CD4-positive, alpha-beta T cell treated with Interleukin-21 for 1 hour (primary cell): ENCODE results near the gene CCDC142.

Experiments
- DNase-seq: peaks from one replicate; pipeline ENCODE4 v3.0.0-alpha.2; 2020

CCDC142 gene, protein sequence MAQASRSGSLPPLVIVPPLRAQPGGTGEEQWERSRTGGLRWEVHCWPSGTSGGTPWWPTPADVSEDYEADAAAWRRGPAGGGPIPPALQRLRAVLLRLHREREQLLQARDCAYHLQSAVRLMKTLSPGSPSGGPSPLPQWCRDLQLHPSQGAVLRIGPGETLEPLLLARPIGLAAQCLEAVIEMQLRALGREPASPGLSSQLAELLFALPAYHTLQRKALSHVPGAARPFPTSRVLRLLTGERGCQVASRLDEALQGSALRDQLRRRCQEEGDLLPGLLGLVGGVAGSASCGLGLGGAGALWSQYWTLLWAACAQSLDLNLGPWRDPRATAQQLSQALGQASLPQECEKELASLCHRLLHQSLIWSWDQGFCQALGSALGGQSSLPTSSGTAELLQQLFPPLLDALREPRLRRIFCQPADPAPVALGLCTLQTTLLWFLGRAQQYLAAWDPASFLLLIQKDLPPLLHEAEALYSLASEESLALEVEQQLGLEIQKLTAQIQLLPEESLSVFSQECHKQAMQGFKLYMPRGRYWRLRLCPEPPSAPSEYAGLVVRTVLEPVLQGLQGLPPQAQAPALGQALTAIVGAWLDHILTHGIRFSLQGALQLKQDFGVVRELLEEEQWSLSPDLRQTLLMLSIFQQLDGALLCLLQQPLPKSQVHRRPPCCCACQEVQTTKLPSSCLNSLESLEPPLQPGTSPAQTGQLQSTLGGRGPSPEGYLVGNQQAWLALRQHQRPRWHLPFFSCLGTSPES

DNA sequence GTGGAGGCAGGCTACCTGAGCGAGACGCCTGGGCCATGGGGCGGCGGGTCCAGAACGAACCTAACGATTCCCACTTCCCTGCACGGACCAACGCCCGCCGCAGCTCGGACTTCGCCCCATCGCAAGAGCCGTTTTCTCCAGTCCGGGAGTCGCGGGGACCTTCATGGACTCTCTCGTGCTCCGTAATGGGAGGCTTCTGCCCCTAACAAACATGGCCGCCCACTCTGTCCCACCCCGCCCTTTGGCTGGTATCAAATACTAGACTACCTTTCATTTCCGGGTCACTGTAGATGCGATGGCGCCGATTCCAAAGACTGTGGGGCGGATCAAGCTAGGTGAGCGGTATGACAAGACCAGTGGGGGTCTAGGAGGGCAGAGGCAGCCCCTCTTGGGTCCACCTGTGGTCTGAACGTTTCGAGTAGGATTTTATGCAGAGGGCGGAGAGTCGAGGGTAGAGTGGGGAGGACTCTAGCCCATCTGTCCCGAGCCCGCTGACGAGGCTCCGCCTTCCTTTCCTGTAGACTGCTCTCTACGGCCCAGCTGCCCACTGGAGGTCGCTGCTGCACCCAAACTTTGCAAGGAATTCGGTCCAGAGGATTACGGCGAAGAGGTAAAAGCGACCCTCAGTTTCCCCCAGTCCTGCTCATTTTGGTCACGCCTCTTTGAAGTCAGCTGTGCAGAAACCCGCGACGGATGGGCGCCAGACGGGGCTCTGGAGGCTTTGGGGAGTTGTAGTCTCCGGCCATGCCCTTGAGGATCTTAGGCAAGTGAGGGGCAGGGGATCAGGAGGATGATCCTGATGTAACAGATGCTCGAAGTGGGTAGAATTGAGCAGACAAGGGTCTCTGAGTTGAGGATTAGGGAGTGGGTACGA is at the start of gene CCDC142, which contains the start of gene TTC31:
CCDC142 (minus strand) TSS at position 198 of the 874 bp plus-strand sequence; CDS start at position 37, 161 bp downstream.
TTC31 (plus strand) TSS at position 281 of the 874 bp plus-strand sequence; CDS start at position 296, 15 bp downstream.
- DNase-seq, result peak; percentile 95

DNA sequence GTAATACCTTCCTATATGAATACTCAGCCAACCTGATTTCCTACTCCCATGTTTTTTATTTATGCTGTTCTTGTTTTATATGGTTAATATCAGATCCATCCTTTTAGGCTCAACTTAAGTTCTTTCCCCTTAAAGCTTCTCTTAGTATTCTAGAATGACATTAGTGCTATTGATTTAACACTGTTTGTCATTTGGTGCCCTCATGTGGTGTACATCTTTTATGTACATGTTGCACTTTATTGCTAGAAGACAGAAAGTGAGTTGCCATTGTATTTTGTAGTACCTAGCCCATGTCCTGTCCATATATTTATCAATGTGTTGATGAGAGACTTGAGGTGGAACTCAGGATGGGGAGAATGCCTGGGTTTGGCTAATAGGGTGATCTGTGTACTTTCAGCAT is 49.4 kb upstream of the CCDC142 start:
- DNase-seq, result peak; percentile 67

DNA sequence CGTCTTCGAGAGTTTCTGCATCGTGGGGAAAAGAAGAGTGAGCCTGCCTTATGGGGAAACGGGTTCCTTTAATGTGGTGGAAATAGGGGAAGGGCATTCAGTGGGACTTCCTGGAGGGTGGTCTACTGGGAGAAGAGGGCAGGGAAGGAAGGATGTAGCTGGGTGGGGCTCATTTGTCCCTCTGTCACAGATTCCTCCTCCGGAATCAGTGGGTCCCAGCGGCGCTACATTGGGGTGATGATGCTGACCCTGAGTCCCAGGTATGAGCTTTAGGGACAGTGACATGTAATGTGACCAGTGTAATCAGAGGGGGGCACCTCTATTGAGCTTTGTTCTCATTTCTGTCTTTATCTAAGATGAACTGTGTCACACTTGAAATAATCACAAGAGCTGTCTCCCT is 48.9 kb upstream of the CCDC142 start:
- no peak for DNase-seq

DNA sequence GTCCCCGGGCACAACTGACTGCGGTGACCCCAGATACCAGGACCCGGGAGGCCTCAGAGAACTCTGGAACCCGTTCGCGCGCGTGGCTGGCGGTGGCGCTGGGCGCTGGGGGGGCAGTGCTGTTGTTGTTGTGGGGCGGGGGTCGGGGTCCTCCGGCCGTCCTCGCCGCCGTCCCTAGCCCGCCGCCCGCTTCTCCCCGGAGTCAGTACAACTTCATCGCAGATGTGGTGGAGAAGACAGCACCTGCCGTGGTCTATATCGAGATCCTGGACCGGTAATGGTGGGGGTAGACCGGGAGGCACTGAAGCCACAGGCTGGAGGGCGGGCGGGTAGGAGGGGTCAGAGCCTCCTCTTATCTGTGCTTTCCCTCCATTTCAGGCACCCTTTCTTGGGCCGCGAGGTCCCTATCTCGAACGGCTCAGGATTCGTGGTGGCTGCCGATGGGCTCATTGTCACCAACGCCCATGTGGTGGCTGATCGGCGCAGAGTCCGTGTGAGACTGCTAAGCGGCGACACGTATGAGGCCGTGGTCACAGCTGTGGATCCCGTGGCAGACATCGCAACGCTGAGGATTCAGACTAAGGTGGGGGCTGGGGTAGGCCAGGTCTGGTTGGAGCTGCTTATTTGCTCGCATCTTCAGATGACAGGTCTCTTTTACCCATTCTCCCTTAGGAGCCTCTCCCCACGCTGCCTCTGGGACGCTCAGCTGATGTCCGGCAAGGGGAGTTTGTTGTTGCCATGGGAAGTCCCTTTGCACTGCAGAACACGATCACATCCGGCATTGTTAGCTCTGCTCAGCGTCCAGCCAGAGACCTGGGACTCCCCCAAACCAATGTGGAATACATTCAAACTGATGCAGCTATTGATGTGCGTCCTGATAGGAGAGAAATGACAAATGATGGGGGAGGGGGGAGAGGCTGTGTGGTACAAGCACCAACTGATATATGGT is 47.7 kb upstream of the CCDC142 start:
- peak; percentile 68 for DNase-seq

DNA sequence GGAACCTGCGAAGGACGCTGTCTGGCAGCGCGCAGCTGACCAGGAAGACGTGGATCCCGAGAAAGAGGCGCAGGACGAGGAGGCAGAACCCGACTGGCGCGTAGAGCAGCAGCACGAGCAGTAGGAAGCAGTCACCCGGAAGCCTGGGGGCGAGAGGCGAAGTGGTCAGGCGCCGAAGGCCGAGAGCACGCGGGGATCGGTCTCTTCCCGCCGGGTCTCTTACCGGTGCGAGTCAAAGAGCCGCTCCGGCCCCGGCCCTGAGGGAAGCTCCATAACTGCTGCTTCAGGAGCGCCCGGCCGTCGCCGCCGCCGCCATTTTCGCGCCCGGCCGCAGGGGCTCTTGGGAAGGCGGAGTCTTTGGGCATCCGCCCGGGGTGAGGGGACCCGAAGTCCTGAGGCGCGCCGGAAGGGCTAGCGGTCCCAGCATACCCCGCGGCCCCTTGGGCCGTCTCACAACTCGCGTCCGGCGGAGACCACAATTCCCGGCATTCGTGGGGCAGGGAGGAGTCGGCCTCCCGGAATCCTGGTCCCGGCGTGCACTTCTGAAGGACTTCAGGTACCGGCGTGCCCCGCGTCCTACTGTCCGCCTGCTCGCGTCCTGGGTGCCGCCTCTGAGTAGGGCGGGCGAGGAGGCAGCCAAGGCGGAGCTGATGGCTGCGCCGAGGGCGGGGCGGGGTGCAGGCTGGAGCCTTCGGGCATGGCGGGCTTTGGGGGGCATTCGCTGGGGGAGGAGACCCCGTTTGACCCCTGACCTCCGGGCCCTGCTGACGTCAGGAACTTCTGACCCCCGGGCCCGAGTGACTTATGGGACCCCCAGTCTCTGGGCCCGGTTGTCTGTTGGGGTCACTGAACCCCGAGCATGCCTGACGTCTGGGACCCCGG is 46.8 kb upstream of the CCDC142 start, which contains the start of the genes AUP1 and HTRA2:
AUP1 (minus strand) TSS at position 350 of the 882 bp plus-strand sequence; CDS start at position 273, 77 bp downstream.
HTRA2 (plus strand) TSS at position 577 of the 882 bp plus-strand sequence; CDS start at position 651, 74 bp downstream.
- peak; percentile 91 for DNase-seq

DNA sequence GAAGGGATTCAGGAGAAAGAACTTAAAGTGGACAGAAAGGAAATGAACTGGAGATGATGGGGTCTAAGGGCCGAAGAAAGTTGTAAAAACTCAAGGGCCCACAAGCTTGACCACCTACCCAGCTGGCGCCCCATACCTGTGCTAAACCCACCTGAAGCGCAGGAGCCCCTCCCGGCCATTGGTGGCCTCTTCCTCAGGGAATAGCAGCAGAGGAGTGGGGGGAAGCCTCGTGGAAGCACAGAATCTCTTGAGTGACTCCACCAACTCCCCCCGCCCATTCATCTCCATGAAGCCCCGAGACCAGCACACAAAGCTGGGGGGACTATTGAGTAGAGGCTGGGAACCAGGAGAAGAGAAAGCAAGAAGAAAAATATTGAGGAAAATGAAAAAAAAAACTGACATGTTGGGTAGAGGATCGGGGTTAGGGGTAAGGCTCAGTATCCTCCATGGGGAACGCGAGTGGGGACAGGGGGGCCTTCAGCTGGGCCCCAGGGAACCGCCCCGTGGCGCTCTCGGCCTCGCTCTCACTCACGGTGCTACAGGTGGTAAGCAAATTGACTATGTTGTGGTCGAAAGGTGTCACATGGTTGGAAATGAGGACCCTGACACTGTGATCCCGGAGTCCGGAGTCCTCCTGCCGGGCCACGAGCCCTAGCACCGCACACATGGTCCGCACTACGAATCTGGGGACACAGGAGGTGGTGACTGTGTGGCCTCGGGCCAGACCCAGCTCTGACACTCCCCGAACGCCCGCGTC is 46.0 kb upstream of the CCDC142 start:
- DNase-seq, result no peak

DNA sequence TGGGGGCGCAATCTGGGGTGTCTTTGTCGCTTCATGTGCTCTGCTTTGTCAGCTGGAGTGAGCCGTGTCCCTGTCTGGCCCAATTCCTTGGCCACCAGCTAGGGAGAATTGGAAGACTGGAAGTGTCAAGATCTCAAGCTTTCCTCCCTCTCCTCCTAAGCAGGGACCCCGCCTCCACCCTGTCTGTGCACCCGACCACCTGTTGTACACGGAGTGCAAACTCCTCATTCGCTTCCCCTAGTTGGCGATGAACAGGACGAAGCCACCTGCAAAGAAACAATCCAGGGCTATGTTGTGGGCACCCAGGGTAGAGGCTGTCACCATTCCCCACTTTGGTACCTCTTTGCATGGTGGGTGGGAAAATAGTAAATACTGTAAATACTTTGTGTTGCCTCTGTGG is 44.9 kb upstream of the CCDC142 start:
- DNase-seq, result no peak

DNA sequence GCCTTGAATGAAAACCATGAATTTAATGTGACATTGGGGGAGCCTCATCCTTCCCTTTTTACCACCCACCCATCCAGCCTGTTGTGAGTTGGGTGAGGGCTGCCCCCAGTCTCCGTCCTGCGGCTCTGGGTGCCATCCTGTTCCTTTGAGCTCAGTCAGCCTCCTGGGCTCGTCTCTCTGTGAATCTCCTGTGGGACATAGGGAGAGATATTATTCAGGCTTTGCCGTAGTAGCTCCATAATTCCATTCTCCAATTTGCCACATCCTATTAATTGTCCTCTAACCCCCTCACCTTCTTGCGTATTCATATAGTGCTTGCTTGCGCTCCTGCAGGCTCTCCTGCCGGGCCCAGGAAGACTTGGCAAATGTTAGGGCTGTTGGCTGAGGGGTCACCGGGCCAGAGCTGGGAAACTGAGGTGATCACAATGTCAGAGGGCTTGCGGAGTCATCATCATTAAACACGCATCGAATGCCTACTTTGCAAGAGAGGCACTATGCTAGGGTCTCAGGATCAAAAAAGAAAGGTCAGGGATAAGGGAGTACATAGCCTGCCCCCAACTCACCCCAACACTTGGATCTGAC is 43.9 kb upstream of the CCDC142 start:
- DNase-seq, result no peak

DNA sequence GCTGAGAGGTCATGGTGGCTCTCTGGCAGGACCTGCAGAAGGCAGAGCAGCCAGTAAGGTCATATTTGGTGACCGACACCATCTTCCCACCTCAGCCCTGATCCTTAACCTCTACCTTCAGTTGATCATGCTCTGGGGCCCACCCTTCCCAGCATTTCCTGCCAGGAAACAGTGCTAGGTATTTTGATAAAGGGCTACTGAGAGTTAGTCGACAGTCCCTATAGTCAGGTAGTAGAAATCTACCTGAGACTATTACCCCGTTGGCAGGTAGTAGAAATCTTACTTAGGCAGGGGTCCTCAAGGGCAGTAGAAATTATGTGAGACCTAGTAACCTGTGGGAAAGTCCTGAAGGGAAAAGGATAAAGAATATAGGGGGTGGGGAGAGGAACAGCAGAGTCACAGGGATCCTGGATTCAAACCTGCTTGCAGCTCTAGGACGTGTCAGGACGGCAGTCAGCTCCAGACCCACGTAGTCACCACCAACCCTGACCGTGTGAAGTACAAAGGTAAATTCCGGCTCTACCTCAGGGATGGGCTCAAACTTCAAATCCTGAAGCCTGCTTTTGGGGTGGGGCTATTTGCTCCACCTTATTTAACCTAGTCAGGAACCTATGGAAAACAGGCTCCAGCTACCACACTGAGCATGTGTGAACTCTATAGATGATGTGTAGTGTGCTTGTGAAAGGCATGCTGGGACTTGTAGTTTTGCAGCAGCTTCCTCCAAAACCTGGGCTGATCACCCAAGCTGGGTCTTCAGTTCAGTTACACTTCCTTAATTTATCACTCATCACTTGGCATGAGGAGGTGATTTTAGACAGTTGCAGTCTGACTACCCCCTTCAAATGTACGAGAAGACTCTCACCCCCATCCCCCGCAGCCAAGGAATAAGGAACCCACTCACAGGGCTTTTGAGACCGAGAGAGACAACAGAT is 43.2 kb upstream of the CCDC142 start, which contains the start of gene DQX1:
DQX1 (minus strand) TSS at position 515 of the 932 bp plus-strand sequence; CDS start at position 13, 502 bp downstream.
- DNase-seq, result peak; percentile 56

DNA sequence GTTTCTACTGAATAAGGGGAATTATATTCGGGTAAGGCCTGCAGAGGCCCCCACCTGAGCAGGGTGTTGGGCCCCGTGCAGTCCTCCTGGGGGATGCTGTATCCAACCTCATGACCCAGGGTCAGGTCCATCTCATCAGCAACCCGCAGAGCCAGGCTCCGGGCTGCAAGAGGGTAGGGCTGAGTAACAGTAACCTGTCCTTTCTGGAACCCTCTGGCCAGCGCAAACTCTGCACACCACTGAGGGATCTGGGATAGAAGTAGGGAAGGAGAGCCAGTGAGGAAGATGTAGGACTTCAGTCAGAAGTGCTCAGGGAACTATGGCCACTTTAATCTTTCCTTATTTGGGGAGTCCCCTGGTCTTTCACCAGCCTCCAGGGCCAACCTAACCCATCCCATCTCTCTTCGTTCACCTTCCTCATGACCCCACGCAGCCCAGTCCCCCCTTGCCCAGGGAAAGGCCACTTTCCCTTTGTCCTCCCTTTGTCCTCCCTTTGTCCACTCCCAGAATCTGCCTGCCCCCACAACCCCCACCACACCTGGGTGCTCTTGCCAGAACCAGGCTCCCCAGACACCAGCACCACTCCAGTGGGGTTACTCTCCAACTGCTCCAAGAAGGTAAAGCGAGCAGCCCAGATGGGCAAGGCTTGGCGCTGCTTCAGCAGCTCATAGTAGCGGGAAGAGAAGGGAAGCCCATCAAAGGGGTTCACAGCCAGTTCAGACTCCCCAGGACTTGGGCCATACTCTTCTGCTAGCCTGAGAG is 42.3 kb upstream of the CCDC142 start:
- no peak for DNase-seq

DNA sequence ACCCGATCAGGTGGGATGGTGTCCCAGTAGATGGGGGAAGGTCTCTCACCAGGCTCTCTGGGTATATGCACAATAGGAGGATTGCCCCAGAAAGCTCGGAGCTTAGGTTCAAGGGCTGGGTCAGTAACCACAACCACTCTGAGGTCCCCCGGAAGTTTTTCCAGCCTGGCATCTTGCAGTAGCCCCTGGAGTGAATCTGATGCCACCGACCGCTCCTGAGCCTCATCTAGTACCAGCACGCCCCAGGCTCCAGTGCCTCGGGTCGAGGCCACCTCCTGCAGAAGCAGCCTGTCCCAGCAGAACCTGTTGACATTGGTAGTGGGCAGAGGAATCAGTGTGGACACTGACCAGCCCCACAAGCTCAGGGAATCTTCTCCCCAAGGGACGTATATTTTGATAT is 41.2 kb upstream of the CCDC142 start:
- DNase-seq, result no peak

DNA sequence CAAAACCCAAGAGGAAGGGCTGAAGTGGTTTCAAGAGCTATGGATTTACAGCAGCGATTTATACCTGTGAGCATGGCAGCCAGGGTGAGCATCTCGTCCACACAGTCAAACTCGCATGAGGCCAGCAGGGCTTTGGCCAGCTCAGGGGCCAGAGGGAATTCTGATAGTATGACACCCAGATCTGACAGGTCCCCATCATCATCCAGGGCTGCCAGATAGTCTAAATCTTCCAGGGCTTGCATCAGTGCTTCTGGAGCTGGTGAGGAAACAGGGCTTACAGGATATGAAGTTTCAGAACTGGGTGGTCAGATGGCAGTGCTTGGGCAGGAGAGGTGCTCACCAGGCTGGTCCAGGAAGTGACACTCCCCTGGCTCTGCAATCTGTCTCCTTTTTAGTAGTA is 39.7 kb upstream of the CCDC142 start:
- DNase-seq, result no peak

DNA sequence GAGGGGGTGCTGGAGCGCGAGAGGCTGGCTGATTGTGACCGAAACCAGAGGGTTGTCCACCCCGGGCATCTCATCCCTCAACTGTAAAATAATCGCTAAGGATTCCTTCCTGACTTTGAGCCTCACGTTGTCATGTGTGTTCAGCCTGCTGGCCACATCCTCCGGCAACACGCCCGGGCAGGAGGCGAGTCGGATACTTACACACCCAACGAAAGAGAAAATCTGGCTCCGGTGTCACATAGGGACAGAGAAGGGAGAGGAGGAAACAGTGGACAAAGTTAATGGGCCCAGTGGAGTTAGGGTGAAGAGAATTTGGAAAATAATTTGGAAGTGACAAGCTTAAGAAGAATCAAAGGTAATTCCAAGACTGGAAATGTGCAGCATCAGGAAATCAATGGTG is 33.9 kb upstream of the CCDC142 start:
- DNase-seq, result no peak

DNA sequence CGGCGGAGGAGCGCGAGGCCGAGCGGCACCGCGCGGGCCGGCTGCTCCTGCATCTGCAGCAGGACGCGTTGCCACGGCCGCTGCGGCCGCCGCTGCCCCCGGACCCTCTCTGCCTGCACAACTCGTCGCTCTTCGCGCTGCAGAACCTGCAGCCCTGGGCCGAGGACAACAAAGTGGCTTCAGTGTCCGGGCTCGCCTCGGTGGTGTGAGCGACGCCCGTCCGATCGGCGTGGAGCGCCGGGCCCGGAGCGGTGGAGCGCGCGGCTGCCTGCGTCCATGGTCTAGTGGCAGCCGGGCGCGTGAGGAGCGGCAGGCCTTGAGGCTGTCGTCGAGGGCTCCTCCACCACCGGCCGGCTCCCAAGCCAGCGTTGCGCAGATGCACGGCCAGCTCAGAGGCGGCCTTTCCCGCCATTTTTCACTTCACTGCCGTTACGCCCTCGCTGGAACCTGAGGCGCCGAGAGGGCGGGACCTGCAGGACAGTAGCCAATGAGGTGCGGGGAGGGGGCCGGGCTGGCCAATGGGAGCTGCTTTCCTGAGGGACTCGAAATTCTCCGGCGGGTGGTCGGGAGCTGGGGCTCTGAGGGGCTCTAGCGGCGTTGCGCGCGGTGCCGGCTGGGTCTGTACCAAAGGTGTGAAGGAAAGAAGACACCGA is 33.3 kb upstream of the CCDC142 start:
- DNase-seq, result peak; percentile 81

DNA sequence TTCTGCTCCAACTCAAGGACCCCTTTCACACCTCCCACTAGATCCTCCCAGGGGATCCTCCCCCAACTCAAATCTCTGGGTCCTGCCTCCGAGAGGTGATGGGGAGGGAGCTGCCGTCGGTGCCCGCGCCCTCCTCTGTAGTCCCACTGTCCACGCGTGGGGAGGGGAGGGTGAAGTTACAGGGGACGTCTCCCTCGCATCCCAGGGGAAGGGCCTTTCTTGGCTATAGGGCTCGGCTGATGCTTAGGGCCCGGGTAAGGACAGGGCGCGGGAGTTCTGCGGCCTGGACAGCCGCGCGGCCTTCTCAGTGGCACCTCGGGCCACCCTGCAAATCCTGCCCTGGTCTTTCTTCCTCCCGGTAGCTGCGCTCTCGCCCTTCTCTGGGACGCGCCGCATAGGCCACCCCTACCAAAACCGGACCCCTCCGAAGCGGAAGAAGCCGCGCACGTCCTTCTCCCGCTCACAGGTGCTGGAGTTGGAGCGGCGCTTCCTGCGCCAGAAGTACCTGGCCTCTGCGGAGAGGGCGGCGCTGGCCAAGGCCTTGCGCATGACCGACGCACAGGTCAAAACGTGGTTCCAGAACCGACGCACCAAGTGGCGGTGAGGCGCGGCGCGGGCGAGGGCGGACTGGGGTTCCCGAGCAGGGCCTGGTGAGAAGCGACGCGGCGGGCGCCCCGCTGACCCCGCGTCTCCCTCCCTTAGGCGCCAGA is 32.6 kb upstream of the CCDC142 start:
- no peak for DNase-seq
